GM23248 (cell line): ENCODE data around the gene RPL21. TPM values are rescaled to one million over a fixed set of nuclear protein-coding genes. Genes with fewer than 3 reads are reported as not detected.

ENCODE experiments used
- DNase-seq: peaks from one replicate; pipeline ENCODE4 v3.0.0-alpha.2; 2015
- H2AFZ ChIP-seq: fragments of 200-600 bp; sonication (generic); 2 replicates; pipeline ENCODE4 v1.6.1; 2016; ENCODE audit warnings: antibody characterized with exemption
- H3F3A ChIP-seq: fragments of 200-600 bp; sonication (generic); 2 replicates; pipeline ENCODE4 v1.6.1; 2016; ENCODE audit warnings: mild to moderate bottlenecking, antibody characterized with exemption, mixed run types; ENCODE audit not compliant: insufficient read depth
- H3K27ac ChIP-seq: fragments of 200-600 bp; sonication (generic); 2 replicates; pipeline ENCODE4 v1.5.1; 2016; ENCODE audit warnings: mild to moderate bottlenecking
- H3K27me3 ChIP-seq: fragments of 200-600 bp; sonication (generic); replicated peaks from 2 replicates; pipeline ENCODE4 v1.6.1; 2016; ENCODE audit warnings: mild to moderate bottlenecking; ENCODE audit not compliant: insufficient read depth
- H3K36me3 ChIP-seq: fragments of 200-600 bp; sonication (generic); 2 replicates; pipeline ENCODE4 v1.6.1; 2016; ENCODE audit warnings: low read depth, mild to moderate bottlenecking
- H3K4me1 ChIP-seq: fragments of 200-600 bp; sonication (generic); 2 replicates; pipeline ENCODE4 v1.6.1; 2016; ENCODE audit warnings: mild to moderate bottlenecking; ENCODE audit not compliant: insufficient read depth
- H3K4me2 ChIP-seq: fragments of 200-600 bp; sonication (generic); one replicate; pipeline ENCODE4 v1.6.1; 2016; ENCODE audit warnings: mild to moderate bottlenecking; ENCODE audit not compliant: unreplicated experiment
- H3K4me3 ChIP-seq: fragments of 200-600 bp; sonication (generic); 2 replicates; pipeline ENCODE4 v1.5.1; 2016; ENCODE audit warnings: mild to moderate bottlenecking
- H3K79me2 ChIP-seq: fragments of 200-600 bp; sonication (generic); 2 replicates; pipeline ENCODE4 v1.6.1; 2016; ENCODE audit warnings: mild to moderate bottlenecking; ENCODE audit not compliant: insufficient read depth
- H3K9ac ChIP-seq: fragments of 200-600 bp; sonication (generic); 2 replicates; pipeline ENCODE4 v1.6.1; 2016; ENCODE audit warnings: mild to moderate bottlenecking
- H3K9me2 ChIP-seq: fragments of 200-600 bp; sonication (generic); 2 replicates; pipeline ENCODE4 v1.6.1; 2016; ENCODE audit warnings: mixed run types, mild to moderate bottlenecking, moderate library complexity; ENCODE audit not compliant: insufficient read depth
- H3K9me3 ChIP-seq: fragments of 200-600 bp; sonication (generic); one replicate; pipeline ENCODE4 v1.6.1; 2017; ENCODE audit warnings: low read depth
- H4K20me1 ChIP-seq: fragments of 200-600 bp; sonication (generic); 2 replicates; pipeline ENCODE4 v1.6.0; 2016; ENCODE audit not compliant: insufficient read depth
- EZH2 ChIP-seq: fragments of 200-600 bp; sonication (generic); IDR thresholded peaks from 2 replicates; pipeline ENCODE4 v1.6.1; 2018; ENCODE audit warnings: antibody characterized with exemption, mild to moderate bottlenecking; ENCODE audit not compliant: insufficient read depth, poor library complexity, severe bottlenecking
- EZH2phosphoT487 ChIP-seq: fragments of 200-600 bp; sonication (generic); IDR thresholded peaks from 2 replicates; pipeline ENCODE4 v1.6.1; 2018; ENCODE audit warnings: antibody characterized with exemption, moderate library complexity, mild to moderate bottlenecking, low read depth; ENCODE audit not compliant: insufficient read depth
- WGBS, 2 experiments: methylation state at CpG; one replicate each; pipeline ENCODE4 v1.1.6; 2015 to 2017; ENCODE audit warnings: low lambda C conversion rate in 2 of 2, low coverage in 1 of 2; ENCODE audit errors: missing lambda C conversion rate in 2 of 2; 5-methylcytosine and 5-hydroxymethylcytosine counted together
- in situ Hi-C: fragments of 300-500 bp; cut with MboI; formaldehyde crosslinking; loops from 2 replicates; pipeline ENCODE4 v1.15.0; 2020
- polyA plus RNA-seq: library from polyadenylated mRNA; unstranded; fragments of >200 nt; fragmentation: Nextera tagmentation; extraction: Ambion mirVana; gene quantifications from 2 replicates; pipeline ENCODE4 v1.2.1, GENCODE V29; 2016
- total RNA-seq: library from RNA; depleted of rRNA; stranded (reverse); fragments of >200 nt; shearing (Covaris generic); gene quantifications from 2 replicates; pipeline ENCODE4 v1.2.3, GENCODE V29; 2014

Gene RPL21
- total and polyA plus RNA-seq, 2 experiments from 2014 or later, result 434 to 638 TPM

GRCh38 chr13:27293076-27293691 lies 41.8 kb downstream of the RPL21 start:
- in situ Hi-C loops, result no loop called here
- Histone ChIP-seq H3K27me3 (peaks cover 29% of the 10 kb centered on the region), H2AFZ (no peak overlapping the region), H3F3A (no peaks in the 10 kb centered on the region), H3K9me2 (no peaks in the 10 kb centered on the region), H3K4me2 (no peak overlapping the region), H3K9ac (no peak overlapping the region), H3K4me3 (no peak overlapping the region), H3K36me3 (no peaks in the 10 kb centered on the region), H3K27ac (no peak overlapping the region), H3K79me2 (no peaks in the 10 kb centered on the region), H3K9me3 (no peaks in the 10 kb centered on the region), H4K20me1 (no peaks in the 10 kb centered on the region), H3K4me1 (no peaks in the 10 kb centered on the region)
- TF ChIP-seq EZH2, result no peak
- no peak for TF ChIP-seq EZH2phosphoT487
- no peak for DNase-seq
- WGBS, 2 experiments, result 36% methylated on average over 8 of the region's 8 CpGs

DNA sequence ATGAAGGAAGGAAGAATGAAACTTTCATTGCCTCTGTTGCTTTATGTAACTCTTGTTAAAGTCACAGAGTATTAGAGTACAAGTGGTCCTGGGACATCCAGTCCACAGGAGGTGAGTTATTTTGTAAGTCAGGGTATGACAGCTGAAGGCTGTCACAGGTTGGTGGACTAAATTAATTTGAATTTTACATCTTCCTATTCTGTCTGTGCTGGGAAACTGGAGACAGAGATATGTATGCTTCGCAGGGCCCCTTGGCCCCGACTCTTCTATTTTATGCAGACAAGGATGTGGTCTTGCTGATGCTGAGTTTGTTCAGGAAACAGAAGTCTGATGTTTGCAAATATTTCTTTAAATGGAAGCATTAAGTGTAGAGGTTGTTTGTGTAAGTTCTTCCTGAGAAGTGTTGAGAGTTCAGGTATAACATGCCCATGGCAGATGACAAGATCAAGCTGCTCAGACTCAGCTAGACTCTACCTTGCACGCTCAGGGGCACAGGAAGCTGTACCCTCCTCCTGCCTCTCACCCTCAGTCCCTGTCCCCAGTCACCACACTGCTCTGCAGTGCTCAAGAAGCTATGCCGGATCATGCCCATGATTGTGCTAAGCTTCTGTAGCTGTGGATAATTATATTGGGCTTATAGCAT lies 42.6 kb downstream of the RPL21 start:
- Histone ChIP-seq H2AFZ (no peak overlapping the region), H3K4me3 (no peak overlapping the region), H3K9ac (no peak overlapping the region), H3K4me2 (no peak overlapping the region), H3K4me1 (no peaks in the 10 kb centered on the region), H3K27ac (no peak overlapping the region), H3K79me2 (no peaks in the 10 kb centered on the region), H4K20me1 (no peaks in the 10 kb centered on the region), H3K9me3 (no peaks in the 10 kb centered on the region), H3K36me3 (no peaks in the 10 kb centered on the region), H3F3A (no peaks in the 10 kb centered on the region), H3K9me2 (no peaks in the 10 kb centered on the region), H3K27me3 (peaks cover 35% of the 10 kb centered on the region)
- no peak for DNase-seq
- in situ Hi-C loops, result no loop called here
- TF ChIP-seq EZH2, result no peak
- no peak for TF ChIP-seq EZH2phosphoT487
- WGBS, 2 experiments, result 61 to 68% methylated on average over 4 of the region's 4 CpGs

- DNase-seq, result no peak
- in situ Hi-C loops, result no loop called here
- Histone ChIP-seq H3K27ac (no peak overlapping the region), H4K20me1 (no peaks in the 10 kb centered on the region), H3K79me2 (no peaks in the 10 kb centered on the region), H3K27me3 (peaks cover 35% of the 10 kb centered on the region), H3K9me2 (no peaks in the 10 kb centered on the region), H3F3A (no peaks in the 10 kb centered on the region), H3K4me3 (no peak overlapping the region), H3K9me3 (no peaks in the 10 kb centered on the region), H3K9ac (no peak overlapping the region), H3K4me2 (no peak overlapping the region), H2AFZ (no peak overlapping the region), H3K36me3 (no peaks in the 10 kb centered on the region), H3K4me1 (no peaks in the 10 kb centered on the region)
- TF ChIP-seq EZH2 (no peak), EZH2phosphoT487 (no peak)
- WGBS, 2 experiments, result 54 to 65% methylated on average over 7 of the region's 7 CpGs
Observed at GRCh38 chr13:27295096-27295495, 43.7 kb downstream of the RPL21 start.

- no peak for TF ChIP-seq EZH2
- TF ChIP-seq EZH2phosphoT487, result no peak
- no peak for DNase-seq
- in situ Hi-C loops, result no loop called here
Observed at GRCh38 chr13:27295660-27296059, 44.3 kb downstream of the RPL21 start.

More at GRCh38 chr13:27295660-27296059, 44.3 kb downstream of the RPL21 start:
- Histone ChIP-seq H3K36me3 (no peaks in the 10 kb centered on the region), H3K9me3 (no peaks in the 10 kb centered on the region), H3K79me2 (no peaks in the 10 kb centered on the region), H4K20me1 (no peaks in the 10 kb centered on the region), H3K9ac (no peak overlapping the region), H2AFZ (no peak overlapping the region), H3K27me3 (peaks cover 35% of the 10 kb centered on the region), H3K4me1 (no peaks in the 10 kb centered on the region), H3K9me2 (no peaks in the 10 kb centered on the region), H3K4me3 (no peak overlapping the region), H3K4me2 (no peak overlapping the region), H3F3A (no peaks in the 10 kb centered on the region), H3K27ac (no peak overlapping the region)
- WGBS, 2 experiments, result 44 to 46% methylated on average over 4 of the region's 4 CpGs
